ENCODE measurements around the gene PSD4.

The PSD4 gene

GRCh38 chr2:113215056-113215455 is 41.3 kb downstream of the PSD4 start:
- Histone ChIP-seq H3K4me3 (ENCODE audit: low read depth, low read length) (no peak overlapping the region), H3K27ac (ENCODE audit: low read depth, low read length) (no peak overlapping the region), H3K9ac (ENCODE audit: low read depth, low read length) (no peak overlapping the region), H3K27me3 (ENCODE audit: control insufficient read depth, insufficient read depth, low read length) (no peaks in the 10 kb centered on the region), H3K9me3 (ENCODE audit: control insufficient read depth, insufficient read depth, low read length) (no peaks in the 10 kb centered on the region), H3K4me1 (ENCODE audit: control insufficient read depth, insufficient read depth, low read length) (peaks cover 10% of the 10 kb centered on the region; the same call in 1 of the 2 replicates), H3K36me3 (ENCODE audit: control insufficient read depth, insufficient read depth, low read length) (no peaks in the 10 kb centered on the region)

GRCh38 chr2:113216321-113216720 is 42.5 kb downstream of the PSD4 start:
- Histone ChIP-seq H3K4me1 (ENCODE audit: control insufficient read depth, insufficient read depth, low read length) (peaks cover 14% of the 10 kb centered on the region), H3K27ac (ENCODE audit: low read depth, low read length) (no peak overlapping the region), H3K9ac (ENCODE audit: low read depth, low read length) (no peak overlapping the region), H3K4me3 (ENCODE audit: low read depth, low read length) (no peak overlapping the region), H3K27me3 (ENCODE audit: control insufficient read depth, insufficient read depth, low read length) (no peaks in the 10 kb centered on the region), H3K36me3 (ENCODE audit: control insufficient read depth, insufficient read depth, low read length) (no peaks in the 10 kb centered on the region), H3K9me3 (ENCODE audit: control insufficient read depth, insufficient read depth, low read length) (no peaks in the 10 kb centered on the region)

GRCh38 chr2:113216891-113217454 is 43.2 kb downstream of the PSD4 start:
- Histone ChIP-seq H3K27me3 (ENCODE audit: control insufficient read depth, insufficient read depth, low read length) (no peaks in the 10 kb centered on the region), H3K4me1 (ENCODE audit: control insufficient read depth, insufficient read depth, low read length) (peaks cover 14% of the 10 kb centered on the region), H3K9me3 (ENCODE audit: control insufficient read depth, insufficient read depth, low read length) (no peaks in the 10 kb centered on the region), H3K9ac (ENCODE audit: low read depth, low read length) (no peak overlapping the region), H3K36me3 (ENCODE audit: control insufficient read depth, insufficient read depth, low read length) (no peaks in the 10 kb centered on the region), H3K4me3 (ENCODE audit: low read depth, low read length) (no peak overlapping the region), H3K27ac (ENCODE audit: low read depth, low read length) (no peak overlapping the region)

DNA sequence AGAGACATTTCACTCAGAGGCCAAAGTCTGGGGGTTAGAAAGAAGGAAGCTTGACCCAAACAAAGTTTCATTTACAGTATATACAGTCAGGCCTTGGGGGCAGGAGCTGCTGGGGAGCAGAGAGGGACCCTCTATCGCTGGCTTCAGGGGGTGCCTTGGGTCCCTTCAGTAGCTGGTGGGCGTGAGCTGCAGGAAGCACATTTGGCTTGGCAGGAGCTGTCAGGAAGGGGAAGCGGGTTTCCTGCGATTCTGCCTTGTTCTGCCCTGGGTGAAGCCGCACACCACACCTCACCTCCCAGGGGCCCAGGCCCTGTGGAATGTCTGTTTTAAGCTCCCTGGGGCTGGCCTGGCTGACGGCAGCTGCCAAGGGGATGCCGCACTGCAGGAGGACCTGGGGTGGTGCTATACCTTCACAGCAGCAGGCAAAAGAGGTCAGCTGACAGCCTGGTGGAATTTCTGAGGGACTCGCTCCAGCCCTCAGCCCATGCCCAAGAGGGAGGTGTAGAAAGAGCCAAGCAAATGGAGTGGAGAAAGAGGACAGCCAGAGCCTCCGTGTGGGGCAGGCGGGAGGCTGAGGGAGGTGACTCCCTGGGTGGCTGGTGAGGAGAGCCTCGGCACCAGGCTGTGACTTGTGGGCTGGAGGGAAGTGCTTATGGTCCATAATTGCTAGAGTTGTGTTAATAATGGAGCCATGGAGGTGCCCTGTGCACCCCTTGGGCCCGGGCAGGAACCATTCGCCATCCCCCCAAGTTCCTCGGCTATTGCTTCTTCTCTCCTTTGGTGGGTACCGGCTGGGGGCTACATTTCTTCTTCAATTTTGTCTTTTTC is 43.9 kb downstream of the PSD4 start:
- H3K4me3 ChIP-seq (ENCODE audit: low read depth, low read length): no peak overlapping the region
- no peaks in the 10 kb centered on the region for H3K36me3 ChIP-seq (ENCODE audit: control insufficient read depth, insufficient read depth, low read length)
- H3K9ac ChIP-seq (ENCODE audit: low read depth, low read length): no peak overlapping the region
- peaks cover 14% of the 10 kb centered on the region for H3K4me1 ChIP-seq (ENCODE audit: control insufficient read depth, insufficient read depth, low read length)
- no peaks in the 10 kb centered on the region for H3K9me3 ChIP-seq (ENCODE audit: control insufficient read depth, insufficient read depth, low read length)
- H3K27ac ChIP-seq (ENCODE audit: low read depth, low read length): no peak overlapping the region
- no peaks in the 10 kb centered on the region for H3K27me3 ChIP-seq (ENCODE audit: control insufficient read depth, insufficient read depth, low read length)

- Histone ChIP-seq H3K9me3 (ENCODE audit: control insufficient read depth, insufficient read depth, low read length) (no peaks in the 10 kb centered on the region), H3K27ac (ENCODE audit: low read depth, low read length) (no peak overlapping the region), H3K9ac (ENCODE audit: low read depth, low read length) (no peak overlapping the region), H3K4me3 (ENCODE audit: low read depth, low read length) (no peak overlapping the region), H3K4me1 (ENCODE audit: control insufficient read depth, insufficient read depth, low read length) (peaks cover 14% of the 10 kb centered on the region), H3K27me3 (ENCODE audit: control insufficient read depth, insufficient read depth, low read length) (no peaks in the 10 kb centered on the region), H3K36me3 (ENCODE audit: control insufficient read depth, insufficient read depth, low read length) (no peaks in the 10 kb centered on the region)
These were observed 44.7 kb downstream of the PSD4 start for GRCh38 chr2:113218283-113219091.

DNA sequence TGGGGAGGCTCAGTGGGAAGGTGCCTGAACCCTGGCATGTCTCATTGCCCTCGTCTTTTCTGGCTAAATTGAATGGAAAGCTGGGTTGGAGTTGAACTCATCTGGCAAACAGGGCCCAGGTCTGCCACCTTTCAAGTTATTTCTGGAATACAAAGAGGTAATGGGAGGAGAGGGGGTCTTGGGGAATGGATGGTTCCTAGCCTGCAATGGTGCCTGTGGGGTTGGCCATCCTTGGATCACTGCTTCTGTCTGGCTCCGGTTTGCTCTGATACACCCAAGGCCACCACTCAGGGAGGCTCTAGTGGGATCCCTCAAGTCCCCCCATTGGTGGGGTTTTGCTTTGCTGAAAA is 45.3 kb downstream of the PSD4 start:
- no peaks in the 10 kb centered on the region for H3K27me3 ChIP-seq (ENCODE audit: control insufficient read depth, insufficient read depth, low read length)
- H3K9me3 ChIP-seq (ENCODE audit: control insufficient read depth, insufficient read depth, low read length): no peaks in the 10 kb centered on the region
- H3K27ac ChIP-seq (ENCODE audit: low read depth, low read length): no peak overlapping the region
- H3K9ac ChIP-seq (ENCODE audit: low read depth, low read length): no peak overlapping the region
- H3K36me3 ChIP-seq (ENCODE audit: control insufficient read depth, insufficient read depth, low read length): no peaks in the 10 kb centered on the region
- peaks cover 14% of the 10 kb centered on the region for H3K4me1 ChIP-seq (ENCODE audit: control insufficient read depth, insufficient read depth, low read length)
- H3K4me3 ChIP-seq (ENCODE audit: low read depth, low read length): no peak overlapping the region

DNA sequence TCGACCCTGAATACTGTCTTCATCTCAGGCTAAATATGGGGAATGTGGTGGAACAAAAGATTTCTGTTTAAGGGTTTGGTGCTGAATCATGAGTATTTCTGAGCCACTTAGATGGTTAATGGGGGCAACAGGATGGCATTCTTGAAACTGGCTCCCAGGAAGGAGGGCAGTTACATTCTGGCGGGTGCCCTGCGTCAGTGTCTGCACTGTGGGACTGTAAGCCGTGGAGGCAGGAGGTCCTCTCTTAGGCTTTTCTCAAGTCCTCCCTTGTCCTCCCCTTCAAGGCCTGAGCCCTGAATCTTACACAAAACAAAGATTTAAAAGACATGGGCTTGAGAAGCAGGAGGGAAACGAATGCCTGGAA is 45.7 kb downstream of the PSD4 start:
- H3K27me3 ChIP-seq (ENCODE audit: control insufficient read depth, insufficient read depth, low read length): no peaks in the 10 kb centered on the region
- H3K4me1 ChIP-seq (ENCODE audit: control insufficient read depth, insufficient read depth, low read length): peaks cover 14% of the 10 kb centered on the region
- no peak overlapping the region for H3K4me3 ChIP-seq (ENCODE audit: low read depth, low read length)
- H3K9ac ChIP-seq (ENCODE audit: low read depth, low read length): no peak overlapping the region
- no peak overlapping the region for H3K27ac ChIP-seq (ENCODE audit: low read depth, low read length)
- H3K9me3 ChIP-seq (ENCODE audit: control insufficient read depth, insufficient read depth, low read length): no peaks in the 10 kb centered on the region
- H3K36me3 ChIP-seq (ENCODE audit: control insufficient read depth, insufficient read depth, low read length): no peaks in the 10 kb centered on the region

GRCh38 chr2:113219889-113220641 is 46.3 kb downstream of the PSD4 start:
- H3K9ac ChIP-seq (ENCODE audit: low read depth, low read length): no peak overlapping the region
- H3K27ac ChIP-seq (ENCODE audit: low read depth, low read length): no peak overlapping the region
- no peaks in the 10 kb centered on the region for H3K27me3 ChIP-seq (ENCODE audit: control insufficient read depth, insufficient read depth, low read length)
- H3K9me3 ChIP-seq (ENCODE audit: control insufficient read depth, insufficient read depth, low read length): no peaks in the 10 kb centered on the region
- H3K4me3 ChIP-seq (ENCODE audit: low read depth, low read length): no peak overlapping the region
- no peaks in the 10 kb centered on the region for H3K36me3 ChIP-seq (ENCODE audit: control insufficient read depth, insufficient read depth, low read length)
- H3K4me1 ChIP-seq (ENCODE audit: control insufficient read depth, insufficient read depth, low read length): peaks cover 15% of the 10 kb centered on the region

DNA sequence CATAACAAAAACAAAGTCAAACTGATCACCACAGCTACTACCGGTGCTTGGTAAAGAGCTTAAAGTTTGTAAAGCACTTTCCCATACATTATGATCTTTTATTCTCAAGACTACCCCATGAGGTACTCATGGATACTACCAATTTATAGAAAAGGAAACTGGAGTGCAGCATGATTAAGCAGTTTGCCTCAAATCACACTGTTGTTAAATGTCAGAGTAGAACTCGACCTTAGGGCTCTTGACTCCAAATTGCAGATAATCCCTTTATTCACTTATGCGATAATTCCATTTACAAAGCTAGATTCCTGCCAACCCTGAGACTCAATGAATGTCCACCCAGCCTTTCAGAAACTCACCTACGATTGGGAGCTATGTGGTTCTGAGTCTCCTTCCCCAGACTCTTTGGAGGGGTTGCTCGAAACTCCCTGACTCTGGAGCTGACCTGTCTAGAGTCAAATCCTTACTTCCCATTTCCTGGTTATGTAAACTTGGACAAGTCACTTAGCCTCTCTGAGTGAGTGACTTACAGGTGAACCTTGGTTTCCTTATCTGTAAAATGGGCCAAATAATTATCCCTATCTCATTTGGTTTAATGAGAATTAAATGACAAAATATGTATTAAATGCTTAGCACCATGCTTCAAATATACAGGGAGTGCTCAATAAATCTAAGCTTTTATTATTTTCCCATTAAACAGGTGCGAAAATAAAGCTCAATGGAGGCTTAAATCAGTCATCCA is 47.4 kb downstream of the PSD4 start:
- Histone ChIP-seq H3K27me3 (ENCODE audit: control insufficient read depth, insufficient read depth, low read length) (no peaks in the 10 kb centered on the region), H3K9me3 (ENCODE audit: control insufficient read depth, insufficient read depth, low read length) (no peaks in the 10 kb centered on the region), H3K27ac (ENCODE audit: low read depth, low read length) (no peak overlapping the region), H3K36me3 (ENCODE audit: control insufficient read depth, insufficient read depth, low read length) (no peaks in the 10 kb centered on the region), H3K4me1 (ENCODE audit: control insufficient read depth, insufficient read depth, low read length) (peaks cover 21% of the 10 kb centered on the region), H3K4me3 (ENCODE audit: low read depth, low read length) (no peak overlapping the region), H3K9ac (ENCODE audit: low read depth, low read length) (no peak overlapping the region)

- Histone ChIP-seq H3K4me1 (ENCODE audit: control insufficient read depth, insufficient read depth, low read length) (peaks cover 21% of the 10 kb centered on the region), H3K36me3 (ENCODE audit: control insufficient read depth, insufficient read depth, low read length) (no peaks in the 10 kb centered on the region), H3K9me3 (ENCODE audit: control insufficient read depth, insufficient read depth, low read length) (no peaks in the 10 kb centered on the region), H3K27ac (ENCODE audit: low read depth, low read length) (no peak overlapping the region), H3K9ac (ENCODE audit: low read depth, low read length) (no peak overlapping the region), H3K27me3 (ENCODE audit: control insufficient read depth, insufficient read depth, low read length) (no peaks in the 10 kb centered on the region), H3K4me3 (ENCODE audit: low read depth, low read length) (no peak overlapping the region)
These were observed 48.1 kb downstream of the PSD4 start for GRCh38 chr2:113221846-113222245.

All from HUES48 (cell line).